GM12874 (cell line): ENCODE data around the gene R3HDM4.

ENCODE experiments used
- CTCF ChIP-seq: IDR thresholded peaks from 2 replicates; pipeline ENCODE4 v1.5.1; 2011; ENCODE audit warnings: low read depth, mild to moderate bottlenecking, control low read depth, low read length, moderate library complexity; ENCODE audit not compliant: insufficient read depth

R3HDM4 gene

GRCh38 chr19:913080-913748 lies at the start of gene R3HDM4:
R3HDM4 (minus strand) TSS chr19:913219; CDS start chr19:913157, 62 bp downstream.
- TF ChIP-seq CTCF = no peak

GRCh38 chr19:961866-962620 lies 49.0 kb upstream of the R3HDM4 start:
- TF ChIP-seq CTCF = no peak

GRCh38 chr19:960601-960938 lies 47.6 kb upstream of the R3HDM4 start:
- no peak for TF ChIP-seq CTCF

- TF ChIP-seq CTCF = no peak
These were observed 47.0 kb upstream of the R3HDM4 start for GRCh38 chr19:960020-960419.

GRCh38 chr19:958967-959855 lies 46.2 kb upstream of the R3HDM4 start:
- TF ChIP-seq CTCF = no peak

- TF ChIP-seq CTCF = no peak
These were observed 43.9 kb upstream of the R3HDM4 start for GRCh38 chr19:956766-957440.
